Subcutaneous abdominal adipose tissue (tissue), 5 donors: ENCODE results near the gene DLG2.

Source experiments
- H3K27ac ChIP-seq: one replicate; pipeline ENCODE4 v1.7.0; 2013; ENCODE audit warnings: low read depth, mild to moderate bottlenecking, inconsistent platforms, low read length, moderate library complexity
- H3K27me3 ChIP-seq, 5 donors: one replicate each; pipeline ENCODE4 v1.7.0; 2013; ENCODE audit warnings: low read length in 5 of 5, inconsistent platforms in 1 of 5; ENCODE audit not compliant: control insufficient read depth in 5 of 5, insufficient read depth in 4 of 5
- H3K36me3 ChIP-seq, 5 donors: one replicate each; pipeline ENCODE4 v1.7.0; 2013; ENCODE audit warnings: low read length in 5 of 5; ENCODE audit not compliant: control insufficient read depth in 5 of 5, insufficient read depth in 5 of 5
- H3K4me1 ChIP-seq, 5 donors: one replicate each; pipeline ENCODE4 v1.7.0; 2013; ENCODE audit warnings: low read length in 5 of 5, mild to moderate bottlenecking in 3 of 5, moderate library complexity in 1 of 5; ENCODE audit not compliant: control insufficient read depth in 5 of 5, insufficient read depth in 5 of 5
- H3K4me3 ChIP-seq, 5 donors: one replicate each; pipeline ENCODE4 v1.7.0; 2013; ENCODE audit warnings: low read length in 5 of 5, low read depth in 1 of 5
- H3K9ac ChIP-seq, 5 donors: one replicate each; pipeline ENCODE4 v1.7.0; 2013; ENCODE audit warnings: low read length in 5 of 5, mild to moderate bottlenecking in 4 of 5, moderate library complexity in 3 of 5
- H3K9me3 ChIP-seq, 5 donors: one replicate each; pipeline ENCODE4 v1.7.0; 2013; ENCODE audit warnings: low read length in 5 of 5; ENCODE audit not compliant: control insufficient read depth in 5 of 5
- donor health status: healthy.
- donor health status: healthy.
- donor health status: healthy.
- donor health status: healthy.
- donor health status: healthy.

Gene DLG2

GRCh38 chr11:85575388-85575787 is 51.8 kb downstream of the DLG2 start:
- Histone ChIP-seq H3K9me3 (peaks cover 0 to 8% (median 0%) of the 10 kb centered on the region in 5 donors), H3K4me1 (no peaks in the 10 kb centered on the region), H3K36me3 (no peaks in the 10 kb centered on the region), H3K4me3 (no peak overlapping the region), H3K9ac (no peak overlapping the region), H3K27ac (no peak overlapping the region), H3K27me3 (no peaks in the 10 kb centered on the region)

- no peak overlapping the region for H3K9ac ChIP-seq
- H3K27me3 ChIP-seq = no peaks in the 10 kb centered on the region
- no peaks in the 10 kb centered on the region for H3K4me1 ChIP-seq
- no peaks in the 10 kb centered on the region for H3K36me3 ChIP-seq
- H3K27ac ChIP-seq = no peak overlapping the region
- no peaks in the 10 kb centered on the region for H3K9me3 ChIP-seq
- H3K4me3 ChIP-seq = no peak overlapping the region
These were observed 55.1 kb downstream of the DLG2 start for GRCh38 chr11:85572056-85572455.

GRCh38 chr11:85569525-85569924 is 57.6 kb downstream of the DLG2 start:
- no peaks in the 10 kb centered on the region for H3K36me3 ChIP-seq
- H3K9me3 ChIP-seq = no peaks in the 10 kb centered on the region
- H3K27me3 ChIP-seq = no peaks in the 10 kb centered on the region
- H3K9ac ChIP-seq = no peak overlapping the region
- no peaks in the 10 kb centered on the region for H3K4me1 ChIP-seq
- no peak overlapping the region for H3K27ac ChIP-seq
- no peak overlapping the region for H3K4me3 ChIP-seq

DNA sequence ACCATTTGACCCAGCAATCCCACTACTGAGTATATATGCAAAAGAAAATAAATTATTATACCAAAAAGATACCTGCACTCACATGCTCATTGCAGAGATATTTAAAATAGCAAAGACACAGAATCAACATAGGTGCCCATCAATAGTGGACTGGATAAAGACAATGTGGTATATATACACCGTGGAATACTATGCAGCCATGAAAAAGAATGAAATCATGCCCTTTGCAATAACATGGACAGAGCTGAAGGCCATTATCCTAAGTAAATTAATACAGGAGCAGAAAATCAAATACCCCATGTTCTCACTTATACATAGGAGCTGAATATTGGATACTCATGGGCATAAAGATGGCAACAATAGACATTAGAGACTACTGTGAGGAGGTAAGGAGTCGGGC is 68.7 kb downstream of the DLG2 start:
- Histone ChIP-seq H3K27ac (no peak overlapping the region), H3K9me3 (no peaks in the 10 kb centered on the region), H3K4me1 (no peaks in the 10 kb centered on the region), H3K27me3 (no peaks in the 10 kb centered on the region), H3K36me3 (no peaks in the 10 kb centered on the region), H3K4me3 (no peak overlapping the region), H3K9ac (no peak overlapping the region)

- Histone ChIP-seq H3K4me3 (no peak overlapping the region), H3K27me3 (no peaks in the 10 kb centered on the region), H3K4me1 (no peaks in the 10 kb centered on the region), H3K36me3 (no peaks in the 10 kb centered on the region), H3K9me3 (no peaks in the 10 kb centered on the region), H3K9ac (no peak overlapping the region), H3K27ac (no peak overlapping the region)
These were observed 75.3 kb downstream of the DLG2 start for GRCh38 chr11:85551881-85552280.

DNA sequence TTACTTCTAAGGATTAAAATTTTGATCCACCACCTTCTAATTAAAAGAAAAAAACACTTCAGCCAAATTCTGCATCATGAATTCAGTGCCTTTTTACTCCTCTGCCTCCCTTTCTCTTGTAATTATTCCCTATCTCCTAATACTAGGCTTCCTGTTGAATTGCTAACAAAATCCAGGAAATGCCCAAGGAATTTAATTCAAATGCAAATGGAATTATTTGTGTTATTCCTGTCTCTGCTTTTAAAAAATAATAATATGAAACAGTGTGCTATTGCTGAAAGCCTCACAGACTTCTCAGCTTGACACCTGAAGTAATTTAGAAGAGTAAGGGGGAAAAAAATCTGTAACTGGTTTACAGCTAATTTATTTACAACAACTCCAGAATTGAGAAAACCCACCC is 85.5 kb downstream of the DLG2 start:
- H3K4me1 ChIP-seq = no peaks in the 10 kb centered on the region
- no peaks in the 10 kb centered on the region for H3K27me3 ChIP-seq
- H3K9ac ChIP-seq = no peak overlapping the region
- H3K27ac ChIP-seq = no peak overlapping the region
- peaks cover 0 to 3% (median under 1%) of the 10 kb centered on the region in 5 donors for H3K9me3 ChIP-seq
- H3K4me3 ChIP-seq = no peak overlapping the region
- H3K36me3 ChIP-seq = peaks cover 0 to 4% (median 0%) of the 10 kb centered on the region in 5 donors

GRCh38 chr11:85540635-85541205 is 86.4 kb downstream of the DLG2 start:
- H3K9ac ChIP-seq = no peak overlapping the region
- peaks cover 0 to 4% (median 0%) of the 10 kb centered on the region in 5 donors for H3K36me3 ChIP-seq
- no peak overlapping the region for H3K4me3 ChIP-seq
- H3K27ac ChIP-seq = no peak overlapping the region
- peaks cover 0 to 4% (median 3%) of the 10 kb centered on the region in 5 donors for H3K9me3 ChIP-seq
- no peaks in the 10 kb centered on the region for H3K27me3 ChIP-seq
- H3K4me1 ChIP-seq = no peaks in the 10 kb centered on the region

- H3K27ac ChIP-seq = no peak overlapping the region
- H3K4me3 ChIP-seq = no peak overlapping the region
- no peaks in the 10 kb centered on the region for H3K4me1 ChIP-seq
- H3K27me3 ChIP-seq = no peaks in the 10 kb centered on the region
- H3K9me3 ChIP-seq = peaks cover 0 to 4% (median 3%) of the 10 kb centered on the region in 5 donors
- peaks cover 0 to 4% (median 0%) of the 10 kb centered on the region in 5 donors for H3K36me3 ChIP-seq
- no peak overlapping the region for H3K9ac ChIP-seq
These were observed 87.0 kb downstream of the DLG2 start for GRCh38 chr11:85540181-85540580.

GRCh38 chr11:85539740-85540139 is 87.4 kb downstream of the DLG2 start:
- Histone ChIP-seq H3K27ac (no peak overlapping the region), H3K4me3 (no peak overlapping the region), H3K9ac (no peak overlapping the region), H3K9me3 (peaks cover 0 to 6% (median 4%) of the 10 kb centered on the region in 5 donors), H3K27me3 (no peaks in the 10 kb centered on the region), H3K4me1 (no peaks in the 10 kb centered on the region), H3K36me3 (peaks cover 0 to 4% (median 0%) of the 10 kb centered on the region in 5 donors)

DNA sequence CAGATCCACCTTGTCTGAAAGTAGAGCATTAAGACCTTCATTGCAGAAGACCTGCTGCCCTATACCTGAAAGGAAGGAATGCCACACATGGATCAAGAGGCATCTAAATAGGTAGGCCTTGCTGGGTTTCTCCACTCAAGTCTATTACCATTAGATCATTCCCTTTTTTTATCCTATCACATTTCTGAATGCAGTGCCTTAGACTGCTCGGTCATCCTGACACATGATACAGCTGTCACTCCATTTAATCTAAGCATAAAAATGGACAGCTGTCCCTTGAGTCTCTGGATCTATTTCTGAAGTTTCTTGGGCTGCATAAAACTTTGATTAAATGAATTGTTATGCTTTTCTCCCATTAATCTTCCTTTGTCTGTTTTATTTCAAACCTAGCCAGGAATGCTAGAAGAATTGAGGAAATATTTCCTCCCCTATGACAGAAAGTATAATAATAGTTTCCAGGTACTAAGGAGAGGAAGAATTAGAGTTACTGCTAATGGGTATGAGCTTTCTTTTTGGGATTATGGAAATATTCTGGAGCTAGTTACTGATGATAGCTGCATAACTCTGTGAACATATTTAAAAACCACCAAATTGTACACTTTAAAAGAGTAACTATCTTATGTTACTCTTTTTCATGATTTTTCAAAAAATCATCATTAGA is 88.0 kb downstream of the DLG2 start:
- Histone ChIP-seq H3K9ac (no peak overlapping the region), H3K27me3 (no peaks in the 10 kb centered on the region), H3K4me1 (no peaks in the 10 kb centered on the region), H3K9me3 (peaks cover 0 to 9% (median 7%) of the 10 kb centered on the region in 5 donors), H3K36me3 (peaks cover 0 to 4% (median 0%) of the 10 kb centered on the region in 5 donors), H3K27ac (no peak overlapping the region), H3K4me3 (no peak overlapping the region)
